ENCODE results near the gene ART1.
"Not testable (repeated sequence)": the region's sequence is repeated elsewhere in the genome, so short reads cannot be mapped to it uniquely, and the experiment has no call there.

The ART1 gene

GRCh38 chr11:3632070-3632660 lies 12.8 kb upstream of the ART1 start:
- no peak for DNase-seq (ENCODE audit: low read depth)

- DNase-seq (ENCODE audit: low read depth), result no peak
Observed at GRCh38 chr11:3635641-3636375, 9.1 kb upstream of the ART1 start.

- no peak for DNase-seq (ENCODE audit: low read depth)
Observed at GRCh38 chr11:3637201-3637600, 7.7 kb upstream of the ART1 start.

- DNase-seq (ENCODE audit: low read depth), result no peak
Observed at GRCh38 chr11:3638513-3638912, 6.4 kb upstream of the ART1 start.

- DNase-seq (ENCODE audit: low read depth), result no peak
Observed at GRCh38 chr11:3639841-3640240, 5.1 kb upstream of the ART1 start.

- DNase-seq (ENCODE audit: low read depth), result no peak
Observed at GRCh38 chr11:3641191-3641590, 3.7 kb upstream of the ART1 start.

GRCh38 chr11:3641701-3642070 lies 3.2 kb upstream of the ART1 start, which contains the start of gene ART5:
TSS of gene ART5 (minus strand) at chr11:3641992. CDS start at chr11:3641862, 130 bp downstream.
- DNase-seq (ENCODE audit: low read depth), result no peak

- DNase-seq (ENCODE audit: low read depth), result peak; percentile 67
Observed at GRCh38 chr11:3642071-3642951, 2.6 kb upstream of the ART1 start.

GRCh38 chr11:3643102-3643546 lies 1.8 kb upstream of the ART1 start:
- DNase-seq (ENCODE audit: low read depth), result not testable (repeated sequence)

- no peak for DNase-seq (ENCODE audit: low read depth)
Observed at GRCh38 chr11:3645552-3645951, 624 bp downstream of the ART1 start.

- DNase-seq (ENCODE audit: low read depth), result not testable (repeated sequence)
Observed at GRCh38 chr11:3648843-3649242, 3.9 kb downstream of the ART1 start.

- DNase-seq (ENCODE audit: low read depth), result not testable (repeated sequence)
Observed at GRCh38 chr11:3649374-3649773, 4.4 kb downstream of the ART1 start.

GRCh38 chr11:3652514-3652913 lies 7.6 kb downstream of the ART1 start:
- not testable (repeated sequence) for DNase-seq (ENCODE audit: low read depth)

GRCh38 chr11:3655547-3655946 lies 10.6 kb downstream of the ART1 start:
- DNase-seq (ENCODE audit: low read depth), result no peak

- DNase-seq (ENCODE audit: low read depth), result not testable (repeated sequence)
Observed at GRCh38 chr11:3657331-3657730, 12.4 kb downstream of the ART1 start.

- no peak for DNase-seq (ENCODE audit: low read depth)
Observed at GRCh38 chr11:3658252-3658651, 13.3 kb downstream of the ART1 start.

GRCh38 chr11:3659595-3660515 lies 14.9 kb downstream of the ART1 start:
- DNase-seq (ENCODE audit: low read depth), result no peak

GRCh38 chr11:3660960-3661359 lies 16.0 kb downstream of the ART1 start:
- no peak for DNase-seq (ENCODE audit: low read depth)

- no peak for DNase-seq (ENCODE audit: low read depth)
Observed at GRCh38 chr11:3662856-3663255, 17.9 kb downstream of the ART1 start.

GRCh38 chr11:3664032-3664630 lies 19.2 kb downstream of the ART1 start:
- no peak for DNase-seq (ENCODE audit: low read depth)

- no peak for DNase-seq (ENCODE audit: low read depth)
Observed at GRCh38 chr11:3665336-3666022, 20.6 kb downstream of the ART1 start.

All from ELR (cell line).